AML-193 (cell line): ENCODE data around the gene BRSK1.
A peak's percentile ranks its signal among the peaks of the same experiment; 100 is the strongest.

ENCODE experiments used
- DNase-seq, 2 experiments: peaks; one replicate each; lab custom pipeline; 2025; lab: John Stamatoyannopoulos, UW

BRSK1 gene

GRCh38 chr19:55273978-55274707, 9.7 kb upstream of the BRSK1 start:
- DNase-seq = no peak

GRCh38 chr19:55275851-55276719, 7.7 kb upstream of the BRSK1 start:
- no peak for DNase-seq

GRCh38 chr19:55276720-55277430, 6.9 kb upstream of the BRSK1 start:
- no peak for DNase-seq

DNA sequence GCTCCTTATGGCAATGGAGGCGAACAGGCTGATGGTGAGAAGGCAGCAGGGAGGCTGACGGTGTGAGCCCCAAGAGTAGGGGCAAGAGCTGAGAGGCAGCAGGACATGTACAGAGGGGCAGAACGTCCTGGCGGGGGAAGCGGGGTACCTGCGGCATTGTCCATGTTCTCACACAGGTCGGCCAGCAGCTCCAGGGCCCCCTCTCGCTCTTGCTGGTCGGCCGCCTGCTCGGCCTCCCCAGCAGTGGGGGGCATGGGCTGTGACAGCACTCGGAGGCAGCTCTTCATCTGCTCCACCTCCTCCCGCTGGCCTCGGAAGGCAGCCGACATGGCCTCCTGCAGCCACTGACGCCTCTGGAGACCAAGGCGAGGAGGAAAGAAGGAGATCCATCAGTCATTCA, 6.3 kb upstream of the BRSK1 start:
- DNase-seq = no peak

DNA sequence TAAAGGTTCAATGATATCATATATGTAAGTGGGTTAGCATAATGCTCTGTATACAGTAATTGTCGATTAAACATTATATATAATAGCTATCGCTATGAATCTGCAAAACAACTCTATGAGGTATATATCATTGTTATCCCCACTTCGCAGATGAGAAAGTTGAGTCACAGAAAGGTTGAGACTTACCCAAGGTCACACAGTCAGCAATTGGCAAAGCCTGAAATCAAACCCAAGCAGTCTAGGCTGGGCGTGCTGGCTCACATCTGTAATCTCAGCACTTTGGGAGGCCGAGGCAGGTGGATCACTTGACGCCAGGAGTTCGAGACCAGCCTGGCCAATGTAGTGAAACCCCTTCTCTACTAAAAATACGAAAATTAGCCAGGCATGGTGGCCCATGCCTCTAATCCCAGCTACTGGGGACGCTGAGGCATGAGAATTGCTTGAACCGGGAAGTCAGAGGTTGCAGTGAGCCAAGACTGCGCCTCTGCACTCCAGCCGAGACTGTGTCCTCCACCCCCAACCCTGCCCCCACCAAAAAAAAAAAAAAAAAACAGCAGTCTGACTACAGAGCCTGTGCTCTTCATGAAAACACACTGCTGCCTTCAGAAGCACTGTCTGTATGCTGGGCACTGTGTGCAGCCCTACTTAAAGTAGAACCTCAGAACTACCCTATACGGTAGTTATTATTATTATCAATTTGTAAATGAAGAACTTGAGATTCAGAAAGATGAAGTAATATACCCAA, 5.2 kb upstream of the BRSK1 start:
- no peak for DNase-seq

GRCh38 chr19:55279340-55279739, 4.5 kb upstream of the BRSK1 start:
- no peak for DNase-seq

GRCh38 chr19:55279770-55280643, 3.8 kb upstream of the BRSK1 start, which contains the start of gene HSPBP1:
Gene HSPBP1 (minus strand): TSS chr19:55280110. CDS start chr19:55279608, 502 bp downstream.
- peak; percentile 80 to 81 for DNase-seq

GRCh38 chr19:55284405-55285058, 735 bp downstream of the BRSK1 start:
- DNase-seq = no peak

- no peak for DNase-seq
Measured at GRCh38 chr19:55285229-55285890, 1.6 kb downstream of the BRSK1 start.

- DNase-seq = no peak
Measured at GRCh38 chr19:55287361-55288079, 3.7 kb downstream of the BRSK1 start.

GRCh38 chr19:55289117-55289796, 5.5 kb downstream of the BRSK1 start:
- DNase-seq = no peak

- no peak for DNase-seq
Measured at GRCh38 chr19:55297267-55297666, 13.5 kb downstream of the BRSK1 start.

GRCh38 chr19:55299991-55300390, 16.2 kb downstream of the BRSK1 start:
- DNase-seq = no peak

DNA sequence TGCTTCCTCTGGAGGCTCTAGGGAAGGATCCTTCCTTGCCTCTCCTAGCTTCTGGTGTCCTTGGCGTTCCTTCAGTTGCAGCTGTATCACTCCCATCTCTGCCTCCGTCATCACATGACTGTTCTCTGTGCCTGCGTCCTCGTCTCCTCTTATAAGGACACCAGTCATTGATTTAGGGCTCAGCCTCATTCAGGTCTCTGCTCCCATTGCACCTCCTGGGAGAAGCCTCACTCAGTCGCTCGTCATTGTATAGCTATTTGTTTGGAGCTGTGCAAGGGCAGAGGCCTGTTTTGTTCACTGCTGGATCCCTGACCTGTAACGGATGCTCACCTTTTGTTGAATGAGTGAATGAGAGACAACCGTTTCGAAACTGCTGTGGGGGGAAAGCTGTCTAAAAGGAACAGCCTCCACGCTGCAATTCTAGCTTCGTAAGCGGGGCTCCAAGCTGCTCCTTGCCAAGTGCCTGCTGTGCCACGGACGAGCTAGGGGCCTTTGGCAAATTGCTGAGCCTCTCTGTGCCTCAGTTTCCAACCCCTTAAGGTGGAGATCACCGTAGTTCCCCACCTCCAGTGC, 17.2 kb downstream of the BRSK1 start:
- no peak for DNase-seq

DNA sequence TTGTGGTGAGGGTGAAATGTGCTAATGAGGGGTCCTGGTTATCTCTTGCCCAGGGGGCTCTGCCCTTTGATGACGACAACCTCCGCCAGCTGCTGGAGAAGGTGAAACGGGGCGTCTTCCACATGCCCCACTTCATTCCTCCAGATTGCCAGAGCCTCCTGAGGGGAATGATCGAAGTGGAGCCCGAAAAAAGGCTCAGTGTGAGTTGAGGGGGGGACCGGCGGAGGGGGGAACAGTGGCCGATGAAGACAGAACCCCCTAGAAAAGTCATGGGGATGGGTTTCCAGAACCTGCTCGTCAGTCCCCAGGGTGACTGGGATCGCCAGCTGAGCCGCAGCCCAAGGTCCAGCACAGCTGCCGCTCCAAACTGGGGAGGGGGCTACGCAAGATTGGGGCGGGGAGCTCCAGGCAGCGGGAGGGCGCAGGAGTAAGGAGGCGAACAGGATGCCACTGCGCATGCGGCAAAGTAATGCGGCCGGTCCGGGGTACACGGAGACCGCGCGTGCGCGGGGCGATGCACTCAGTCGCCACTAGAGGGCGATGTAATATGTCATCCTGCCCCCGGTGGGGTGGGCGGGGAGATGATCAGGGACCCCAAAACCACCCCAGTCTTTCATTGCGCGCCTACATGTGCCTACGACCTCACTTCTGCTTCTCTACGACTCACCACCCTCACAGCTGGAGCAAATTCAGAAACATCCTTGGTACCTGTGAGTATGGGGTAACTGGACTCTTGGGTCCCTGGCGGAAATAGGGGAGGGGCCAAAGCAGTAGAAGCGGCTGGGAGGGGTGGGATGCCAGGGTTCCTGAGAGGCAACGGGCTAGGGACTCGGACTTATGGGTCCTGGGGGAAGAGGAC, 17.9 kb downstream of the BRSK1 start:
- DNase-seq = peak; percentile 69 to 73

- no peak for DNase-seq
Measured at GRCh38 chr19:55302318-55302703, 18.5 kb downstream of the BRSK1 start.

DNA sequence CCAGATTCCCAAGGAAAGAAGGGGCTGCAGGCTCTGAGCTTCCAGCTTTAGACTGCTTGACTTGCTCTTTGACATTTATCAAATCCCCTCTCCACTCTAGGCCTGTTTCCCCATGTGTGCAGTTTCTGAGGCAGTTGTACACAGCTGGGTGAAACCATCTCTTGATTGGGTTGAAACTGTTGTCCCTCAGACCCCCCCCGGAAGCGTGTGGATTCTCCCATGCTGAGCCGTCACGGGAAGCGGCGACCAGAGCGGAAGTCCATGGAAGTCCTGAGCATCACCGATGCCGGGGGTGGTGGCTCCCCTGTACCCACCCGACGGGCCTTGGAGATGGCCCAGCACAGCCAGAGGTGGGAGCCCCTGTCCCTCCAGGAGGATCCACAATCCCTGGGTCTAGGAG, 19.7 kb downstream of the BRSK1 start:
- no peak for DNase-seq
